ENCODE data around the gene ZNF334. TPM values are rescaled to one million over a fixed set of nuclear protein-coding genes. Genes with fewer than 3 reads are reported as not detected.

ZNF334 gene
- total RNA-seq, 3 donors from 2014 or later = 1.2 to 4.5 (median 2.7) TPM

DNA sequence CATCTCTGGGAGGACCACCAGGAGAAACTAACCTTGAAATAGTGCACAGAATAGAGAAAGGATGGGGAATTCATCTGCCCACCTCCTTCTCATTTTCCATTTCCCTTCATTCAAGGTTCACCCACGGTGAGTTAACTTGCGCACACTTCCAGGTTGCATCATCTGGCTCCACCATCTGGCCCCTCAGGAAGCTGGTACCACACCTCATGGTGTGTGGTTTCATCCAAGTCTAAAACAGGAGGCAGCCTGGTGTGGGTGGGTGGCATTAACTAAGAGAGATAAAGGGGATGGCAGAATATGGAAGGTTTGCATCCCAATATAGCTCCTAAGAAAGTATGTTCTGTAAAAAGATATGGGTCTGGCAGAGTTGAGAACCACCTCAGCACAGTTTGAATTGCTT, 3.8 kb downstream of the ZNF334 start:
- TF ChIP-seq, protein P1, sequence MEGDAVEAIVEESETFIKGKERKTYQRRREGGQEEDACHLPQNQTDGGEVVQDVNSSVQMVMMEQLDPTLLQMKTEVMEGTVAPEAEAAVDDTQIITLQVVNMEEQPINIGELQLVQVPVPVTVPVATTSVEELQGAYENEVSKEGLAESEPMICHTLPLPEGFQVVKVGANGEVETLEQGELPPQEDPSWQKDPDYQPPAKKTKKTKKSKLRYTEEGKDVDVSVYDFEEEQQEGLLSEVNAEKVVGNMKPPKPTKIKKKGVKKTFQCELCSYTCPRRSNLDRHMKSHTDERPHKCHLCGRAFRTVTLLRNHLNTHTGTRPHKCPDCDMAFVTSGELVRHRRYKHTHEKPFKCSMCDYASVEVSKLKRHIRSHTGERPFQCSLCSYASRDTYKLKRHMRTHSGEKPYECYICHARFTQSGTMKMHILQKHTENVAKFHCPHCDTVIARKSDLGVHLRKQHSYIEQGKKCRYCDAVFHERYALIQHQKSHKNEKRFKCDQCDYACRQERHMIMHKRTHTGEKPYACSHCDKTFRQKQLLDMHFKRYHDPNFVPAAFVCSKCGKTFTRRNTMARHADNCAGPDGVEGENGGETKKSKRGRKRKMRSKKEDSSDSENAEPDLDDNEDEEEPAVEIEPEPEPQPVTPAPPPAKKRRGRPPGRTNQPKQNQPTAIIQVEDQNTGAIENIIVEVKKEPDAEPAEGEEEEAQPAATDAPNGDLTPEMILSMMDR (IDR thresholded peaks at IDR 0.05) = no peak
- no peaks in the 10 kb centered on the region for H3K4me1 ChIP-seq (ENCODE audit: low read depth)
- no peaks in the 10 kb centered on the region for H3K36me3 ChIP-seq (ENCODE audit: low read depth)
- no peak overlapping the region for H3K4me3 ChIP-seq
- intact Hi-C loops (cut with DNase I, micrococcal nuclease) = no loop called here
- ATAC-seq (no peak), DNase-seq (no peak)
- no peaks in the 10 kb centered on the region for H3K9me3 ChIP-seq

DNA sequence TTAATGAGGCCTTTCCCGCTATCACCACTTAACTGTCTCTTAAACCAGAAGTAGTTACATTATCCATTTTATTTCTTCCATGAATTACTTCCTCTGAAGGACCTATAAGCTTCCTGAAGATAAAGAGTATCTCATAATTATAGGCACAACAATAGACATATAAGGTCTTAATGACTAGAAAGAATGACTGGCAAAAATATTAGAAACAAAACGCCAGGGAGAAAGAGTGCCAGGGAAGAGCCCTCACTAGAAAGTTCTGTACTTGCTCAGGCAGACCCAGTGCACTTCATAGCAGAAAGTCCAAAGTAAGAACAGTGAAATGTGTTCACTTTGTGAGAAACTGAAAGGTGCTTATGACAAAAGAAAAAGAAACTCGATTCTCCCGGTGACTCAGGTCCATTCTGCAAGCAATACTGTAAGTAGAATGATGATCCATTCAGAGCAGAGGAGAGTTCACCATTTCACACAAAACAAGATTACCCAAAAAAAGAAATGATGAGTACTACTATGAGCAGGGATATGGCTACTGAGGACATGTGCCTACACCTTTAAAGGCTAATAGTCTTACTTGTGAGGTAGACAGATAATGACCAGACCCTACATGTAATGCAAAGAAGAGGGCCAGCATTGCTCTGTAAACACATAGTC, 5.5 kb downstream of the ZNF334 start:
- no peaks in the 10 kb centered on the region for H3K4me1 ChIP-seq (ENCODE audit: low read depth)
- intact Hi-C loops (cut with DNase I, micrococcal nuclease) = no loop called here
- H3K4me3 ChIP-seq = no peak overlapping the region
- no peaks in the 10 kb centered on the region for H3K36me3 ChIP-seq (ENCODE audit: low read depth)
- H3K9me3 ChIP-seq = peaks cover 7% of the 10 kb centered on the region
- ATAC-seq (no peak), DNase-seq (no peak)
- TF ChIP-seq, protein P1 (IDR thresholded peaks at IDR 0.05) = no peak

DNA sequence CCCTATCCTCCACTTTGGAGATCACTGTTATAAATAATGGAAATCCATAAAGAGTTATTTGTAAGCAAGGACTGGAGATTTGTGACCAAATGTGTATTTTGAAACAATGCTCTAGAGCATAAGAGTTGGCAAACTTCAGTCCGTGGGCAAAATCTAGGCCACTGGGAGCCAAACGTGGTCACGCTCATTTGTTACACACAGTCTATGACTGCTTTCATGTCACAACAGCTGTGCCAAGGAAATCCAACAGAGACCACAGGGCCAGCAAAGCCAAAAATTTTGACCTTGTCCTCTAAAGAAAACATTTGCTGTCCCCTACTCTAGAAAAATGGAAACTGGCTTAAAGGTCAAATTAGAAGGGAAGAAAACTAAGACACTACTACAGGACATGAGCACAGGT, 7.9 kb downstream of the ZNF334 start:
- H3K4me1 ChIP-seq (ENCODE audit: low read depth) = no peaks in the 10 kb centered on the region
- intact Hi-C loops (cut with DNase I, micrococcal nuclease) = no loop called here
- TF ChIP-seq, protein P1 (IDR thresholded peaks at IDR 0.05) = no peak

DNA sequence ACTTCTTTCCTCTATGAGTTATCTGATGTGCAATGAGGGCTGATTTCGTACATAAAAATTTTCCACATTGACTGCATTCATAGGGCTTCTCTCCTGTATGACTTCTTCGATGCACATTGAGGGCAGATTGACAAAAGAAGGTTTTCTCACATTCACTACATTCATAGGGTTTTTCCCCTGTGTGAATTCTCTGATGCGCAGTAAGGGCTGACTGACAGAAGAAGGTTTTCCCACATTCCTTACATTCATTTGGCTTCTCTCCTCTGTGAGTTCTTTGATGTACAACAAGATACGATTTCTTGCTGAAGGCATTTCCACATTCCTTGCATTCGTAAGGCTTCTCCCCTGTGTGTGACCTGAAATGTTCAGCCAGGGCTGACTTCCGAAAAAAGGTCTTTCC, 11.4 kb downstream of the ZNF334 start:
- DNase-seq = no peak
- ATAC-seq = no peak
- intact Hi-C loops (cut with DNase I, micrococcal nuclease) = no loop called here
- Histone ChIP-seq H3K4me1 (ENCODE audit: low read depth) (no peaks in the 10 kb centered on the region), H3K4me3 (no peak overlapping the region), H3K36me3 (ENCODE audit: low read depth) (no peaks in the 10 kb centered on the region), H3K9me3 (peaks cover 43% of the 10 kb centered on the region)
- TF ChIP-seq, protein P1 (IDR thresholded peaks at IDR 0.05) = no peak

More for the DNA sequence above, 7.9 kb downstream of the ZNF334 start:
- Histone ChIP-seq H3K9me3 (peaks cover 31% of the 10 kb centered on the region), H3K4me3 (no peak overlapping the region), H3K36me3 (ENCODE audit: low read depth) (no peaks in the 10 kb centered on the region)
- no peak for ATAC-seq
- DNase-seq = no peak

DNA sequence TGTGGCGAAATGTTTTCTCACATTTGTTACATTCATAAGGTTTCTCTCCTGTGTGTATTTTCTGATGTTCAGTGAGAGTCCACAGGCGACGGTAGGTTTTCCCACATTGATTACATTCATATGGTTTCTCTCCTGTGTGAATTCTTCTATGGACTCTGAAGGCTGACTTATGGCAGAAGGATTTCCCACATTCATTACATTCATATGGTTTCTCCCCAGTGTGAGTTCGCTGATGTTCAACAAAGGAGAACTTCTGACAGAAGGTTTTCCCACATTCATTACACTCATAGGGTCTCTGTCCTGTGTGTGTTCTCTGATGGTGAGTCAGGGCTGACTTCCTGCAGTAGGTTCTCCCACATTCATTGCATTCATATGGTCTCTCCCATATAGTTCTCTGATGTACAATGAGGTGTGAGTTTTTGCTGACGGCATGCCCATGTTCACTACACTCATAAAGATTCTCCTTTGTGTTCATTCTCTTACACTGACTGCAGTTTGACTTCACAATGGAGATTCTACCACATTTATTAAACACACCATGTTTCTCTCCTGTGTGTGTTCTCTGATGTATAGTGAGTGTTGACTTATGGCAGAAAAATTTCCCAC, 11.9 kb downstream of the ZNF334 start:
- Histone ChIP-seq H3K9me3 (peaks cover 43% of the 10 kb centered on the region), H3K4me1 (ENCODE audit: low read depth) (no peaks in the 10 kb centered on the region), H3K36me3 (ENCODE audit: low read depth) (no peaks in the 10 kb centered on the region), H3K4me3 (no peak overlapping the region)
- no peak for DNase-seq
- ATAC-seq = no peak
- TF ChIP-seq, protein P1 (IDR thresholded peaks at IDR 0.05) = no peak
- intact Hi-C loops (cut with DNase I, micrococcal nuclease) = no loop called here
